HepG2 (cell line): ENCODE measurements around the gene YY1. TPM values are rescaled to one million over a fixed set of nuclear protein-coding genes. Genes with fewer than 3 reads are reported as not detected.

Experiments
- AHR ChIP-seq: IDR thresholded peaks from 2 replicates; pipeline ENCODE4 v1.6.1; 2018; ENCODE audit warnings: missing genetic modification reagents, missing compliant biosample characterization
- ATF7-NPFF ChIP-seq: sonication (generic); formaldehyde crosslinking; IDR thresholded peaks from 2 replicates; pipeline ENCODE4 v1.8.1; 2023; ENCODE audit warnings: mild to moderate bottlenecking, low read depth, missing genetic modification reagents, moderate library complexity
- HNRNPL ChIP-seq: fragments of 200-400 bp; formaldehyde crosslinking; IDR thresholded peaks from 2 replicates; pipeline ENCODE4 v1.6.1; 2017; ENCODE audit warnings: mild to moderate bottlenecking, low read depth, low read length
- KLF12 ChIP-seq: sonication (generic); formaldehyde crosslinking; IDR thresholded peaks from 2 replicates; pipeline ENCODE4 v1.4.0; 2020; ENCODE audit warnings: missing genetic modification reagents, borderline replicate concordance
- TBL1XR1 ChIP-seq: fragments of 150-350 bp; IDR thresholded peaks from 2 replicates; pipeline ENCODE4 v1.6.1; 2014; ENCODE audit warnings: borderline replicate concordance, low read length; ENCODE audit not compliant: partially characterized antibody
- THAP11 ChIP-seq: IDR thresholded peaks from 2 replicates; pipeline ENCODE4 v1.6.1; 2016; ENCODE audit warnings: missing biosample characterization, missing genetic modification reagents
- ZBTB1 ChIP-seq: sonication (generic); formaldehyde crosslinking; IDR thresholded peaks from 2 replicates; pipeline ENCODE4 v1.4.0; 2020; ENCODE audit warnings: missing genetic modification reagents, borderline replicate concordance
- ZBTB3 ChIP-seq: sonication (generic); formaldehyde crosslinking; IDR thresholded peaks from 2 replicates; pipeline ENCODE4 v1.4.0; 2020; ENCODE audit warnings: low read depth, mild to moderate bottlenecking, moderate library complexity, missing genetic modification reagents, borderline replicate concordance
- ZMYM2 ChIP-seq: sonication (generic); formaldehyde crosslinking; IDR thresholded peaks from 2 replicates; pipeline ENCODE4 v1.8.0; 2022; ENCODE audit warnings: mild to moderate bottlenecking, missing genetic modification reagents
- ZNF552 ChIP-seq: sonication (generic); formaldehyde crosslinking; IDR thresholded peaks from 2 replicates; pipeline ENCODE4 v1.9.0; 2022; ENCODE audit warnings: missing genetic modification reagents, mild to moderate bottlenecking, borderline replicate concordance
- ZNF557 ChIP-seq: sonication (generic); formaldehyde crosslinking; IDR thresholded peaks from 2 replicates; pipeline ENCODE4 v1.4.0; 2020; ENCODE audit warnings: missing genetic modification reagents
- ZNF670 ChIP-seq: sonication (generic); formaldehyde crosslinking; IDR thresholded peaks from 2 replicates; pipeline ENCODE4 v1.8.0; 2022; ENCODE audit warnings: mild to moderate bottlenecking, missing genetic modification reagents, borderline replicate concordance
- ZNF703 ChIP-seq: sonication (generic); formaldehyde crosslinking; IDR thresholded peaks from 2 replicates; pipeline ENCODE4 v1.5.1; 2020; ENCODE audit warnings: missing genetic modification reagents, mild to moderate bottlenecking, moderate library complexity, borderline replicate concordance
- polyA plus RNA-seq, 8 experiments: library from polyadenylated mRNA; depleted of rRNA in 3 of 8; stranded (reverse) in 7 of 8; unstranded in 1 of 8; fragments of >200 nt; fragmentation: Illumina TruSeq in 4 of 8; extraction: Trizol in 4 of 8; gene quantifications; 2 replicates each; pipeline versions ENCODE4 v1.2.1 to v1.2.3, GENCODE V29; 2011 to 2016; ENCODE audit warnings: low read depth in 4 of 8, missing spikeins in 1 of 8, mixed read lengths in 1 of 8; ENCODE audit not compliant: insufficient read depth in 1 of 8
- total RNA-seq, 5 experiments: library from RNA; depleted of rRNA; stranded (reverse); fragments of >200 nt; fragmentation: Illumina TruSeq; extraction: Trizol; gene quantifications; 2 replicates each; pipeline ENCODE4 v1.2.3, GENCODE V29; 2016; ENCODE audit warnings: low read depth in 1 of 5
- TF ChIP-seq, protein P1 (sequence below): sonication (generic); formaldehyde crosslinking; IDR thresholded peaks from 2 replicates; pipeline ENCODE4 v1.8.0; 2022; ENCODE audit warnings: mild to moderate bottlenecking, missing genetic modification reagents, moderate library complexity
- TF ChIP-seq, protein P2 (sequence below): sonication (generic); formaldehyde crosslinking; IDR thresholded peaks from 2 replicates; pipeline ENCODE4 v1.8.0; 2023; ENCODE audit warnings: mild to moderate bottlenecking, missing genetic modification reagents
- TF ChIP-seq, protein P3 (sequence below): sonication (generic); formaldehyde crosslinking; IDR thresholded peaks from 2 replicates; pipeline ENCODE4 v1.4.0; 2020; ENCODE audit warnings: missing genetic modification reagents
- TF ChIP-seq, protein P4 (sequence below): sonication (generic); formaldehyde crosslinking; IDR thresholded peaks from 2 replicates; pipeline ENCODE4 v1.4.0; 2020; ENCODE audit warnings: missing genetic modification reagents, borderline replicate concordance
- TF ChIP-seq, protein P5 (sequence below): sonication (generic); formaldehyde crosslinking; IDR thresholded peaks from 2 replicates; pipeline ENCODE4 v1.9.0; 2022; ENCODE audit warnings: missing genetic modification reagents, mild to moderate bottlenecking, borderline replicate concordance

Gene YY1
- total and polyA plus RNA-seq, 2 of the 13 experiments (the other 11 are each of a cell fraction or from before 2014, with no cell fraction given): 29.4 to 68.1 TPM

DNA sequence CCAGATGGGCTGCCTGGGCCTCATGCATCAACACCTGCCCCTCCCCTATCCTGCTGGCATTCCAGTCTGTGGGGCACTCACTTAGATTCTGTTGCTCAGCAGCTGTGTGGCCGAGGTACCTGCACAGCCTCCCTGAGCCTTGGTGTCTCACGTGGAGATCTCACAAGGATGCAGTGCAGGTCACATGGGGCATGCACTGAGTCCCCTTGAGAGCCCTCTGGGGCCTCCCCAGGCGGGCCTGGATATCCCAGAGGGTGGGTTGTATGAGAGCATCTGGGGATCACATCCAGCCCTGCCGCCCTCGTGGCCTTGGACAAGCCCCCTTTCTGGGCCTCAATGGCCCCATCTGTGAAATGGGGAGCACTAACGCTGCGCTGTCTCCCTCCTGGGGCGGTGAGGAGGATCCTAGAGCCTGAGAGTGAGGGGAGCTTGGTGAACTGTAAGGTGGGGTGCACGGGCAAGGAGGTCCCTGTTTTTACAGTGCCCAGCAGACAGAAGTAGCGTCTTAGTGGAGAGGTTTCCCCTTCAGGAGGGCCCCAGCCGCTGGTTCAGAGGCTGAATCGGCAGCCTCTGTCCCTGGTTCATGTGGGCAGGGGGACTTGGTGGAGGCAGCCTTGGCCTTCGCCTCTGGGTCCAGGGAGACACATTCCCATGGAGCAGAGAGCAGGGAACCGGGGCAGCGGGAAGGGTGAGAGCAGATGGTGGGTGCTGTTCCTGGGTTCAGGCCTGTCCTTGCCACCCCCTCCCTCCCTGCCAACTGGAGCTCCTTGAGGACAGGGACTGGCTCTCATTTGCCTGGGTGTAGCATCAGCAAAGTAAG, 83.4 kb downstream of the YY1 start (continued):
- TF ChIP-seq THAP11 (no peak), KLF12 (CRISPR knock-in tag) (no peak), ZNF557 (CRISPR knock-in tag) (no peak), ZNF703 (CRISPR knock-in tag) (no peak), AHR (CRISPR knock-in tag) (no peak), ATF7-NPFF (CRISPR knock-in tag) (no peak), TBL1XR1 (no peak), ZBTB1 (CRISPR knock-in tag) (no peak), ZMYM2 (CRISPR knock-in tag) (peak; percentile 54; the same call in 1 of the 2 replicates), ZNF552 (CRISPR knock-in tag) (no peak), ZNF670 (CRISPR knock-in tag) (no peak), ZBTB3 (CRISPR knock-in tag) (no peak), HNRNPL (0 out of 2 replicates have a peak, but pooled peaks have one; percentile 50)
- TF ChIP-seq, protein P1, sequence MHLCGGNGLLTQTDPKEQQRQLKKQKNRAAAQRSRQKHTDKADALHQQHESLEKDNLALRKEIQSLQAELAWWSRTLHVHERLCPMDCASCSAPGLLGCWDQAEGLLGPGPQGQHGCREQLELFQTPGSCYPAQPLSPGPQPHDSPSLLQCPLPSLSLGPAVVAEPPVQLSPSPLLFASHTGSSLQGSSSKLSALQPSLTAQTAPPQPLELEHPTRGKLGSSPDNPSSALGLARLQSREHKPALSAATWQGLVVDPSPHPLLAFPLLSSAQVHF: no peak
- TF ChIP-seq, protein P2, sequence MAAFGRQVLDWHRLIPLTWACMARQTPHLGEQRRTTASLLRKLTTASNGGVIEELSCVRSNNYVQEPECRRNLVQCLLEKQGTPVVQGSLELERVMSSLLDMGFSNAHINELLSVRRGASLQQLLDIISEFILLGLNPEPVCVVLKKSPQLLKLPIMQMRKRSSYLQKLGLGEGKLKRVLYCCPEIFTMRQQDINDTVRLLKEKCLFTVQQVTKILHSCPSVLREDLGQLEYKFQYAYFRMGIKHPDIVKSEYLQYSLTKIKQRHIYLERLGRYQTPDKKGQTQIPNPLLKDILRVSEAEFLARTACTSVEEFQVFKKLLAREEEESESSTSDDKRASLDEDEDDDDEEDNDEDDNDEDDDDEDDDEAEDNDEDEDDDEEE (CRISPR knock-in tag): no peak
- TF ChIP-seq, protein P3, sequence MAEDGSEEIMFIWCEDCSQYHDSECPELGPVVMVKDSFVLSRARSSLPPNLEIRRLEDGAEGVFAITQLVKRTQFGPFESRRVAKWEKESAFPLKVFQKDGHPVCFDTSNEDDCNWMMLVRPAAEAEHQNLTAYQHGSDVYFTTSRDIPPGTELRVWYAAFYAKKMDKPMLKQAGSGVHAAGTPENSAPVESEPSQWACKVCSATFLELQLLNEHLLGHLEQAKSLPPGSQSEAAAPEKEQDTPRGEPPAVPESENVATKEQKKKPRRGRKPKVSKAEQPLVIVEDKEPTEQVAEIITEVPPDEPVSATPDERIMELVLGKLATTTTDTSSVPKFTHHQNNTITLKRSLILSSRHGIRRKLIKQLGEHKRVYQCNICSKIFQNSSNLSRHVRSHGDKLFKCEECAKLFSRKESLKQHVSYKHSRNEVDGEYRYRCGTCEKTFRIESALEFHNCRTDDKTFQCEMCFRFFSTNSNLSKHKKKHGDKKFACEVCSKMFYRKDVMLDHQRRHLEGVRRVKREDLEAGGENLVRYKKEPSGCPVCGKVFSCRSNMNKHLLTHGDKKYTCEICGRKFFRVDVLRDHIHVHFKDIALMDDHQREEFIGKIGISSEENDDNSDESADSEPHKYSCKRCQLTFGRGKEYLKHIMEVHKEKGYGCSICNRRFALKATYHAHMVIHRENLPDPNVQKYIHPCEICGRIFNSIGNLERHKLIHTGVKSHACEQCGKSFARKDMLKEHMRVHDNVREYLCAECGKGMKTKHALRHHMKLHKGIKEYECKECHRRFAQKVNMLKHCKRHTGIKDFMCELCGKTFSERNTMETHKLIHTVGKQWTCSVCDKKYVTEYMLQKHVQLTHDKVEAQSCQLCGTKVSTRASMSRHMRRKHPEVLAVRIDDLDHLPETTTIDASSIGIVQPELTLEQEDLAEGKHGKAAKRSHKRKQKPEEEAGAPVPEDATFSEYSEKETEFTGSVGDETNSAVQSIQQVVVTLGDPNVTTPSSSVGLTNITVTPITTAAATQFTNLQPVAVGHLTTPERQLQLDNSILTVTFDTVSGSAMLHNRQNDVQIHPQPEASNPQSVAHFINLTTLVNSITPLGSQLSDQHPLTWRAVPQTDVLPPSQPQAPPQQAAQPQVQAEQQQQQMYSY (CRISPR knock-in tag): no peak
- TF ChIP-seq, protein P4, sequence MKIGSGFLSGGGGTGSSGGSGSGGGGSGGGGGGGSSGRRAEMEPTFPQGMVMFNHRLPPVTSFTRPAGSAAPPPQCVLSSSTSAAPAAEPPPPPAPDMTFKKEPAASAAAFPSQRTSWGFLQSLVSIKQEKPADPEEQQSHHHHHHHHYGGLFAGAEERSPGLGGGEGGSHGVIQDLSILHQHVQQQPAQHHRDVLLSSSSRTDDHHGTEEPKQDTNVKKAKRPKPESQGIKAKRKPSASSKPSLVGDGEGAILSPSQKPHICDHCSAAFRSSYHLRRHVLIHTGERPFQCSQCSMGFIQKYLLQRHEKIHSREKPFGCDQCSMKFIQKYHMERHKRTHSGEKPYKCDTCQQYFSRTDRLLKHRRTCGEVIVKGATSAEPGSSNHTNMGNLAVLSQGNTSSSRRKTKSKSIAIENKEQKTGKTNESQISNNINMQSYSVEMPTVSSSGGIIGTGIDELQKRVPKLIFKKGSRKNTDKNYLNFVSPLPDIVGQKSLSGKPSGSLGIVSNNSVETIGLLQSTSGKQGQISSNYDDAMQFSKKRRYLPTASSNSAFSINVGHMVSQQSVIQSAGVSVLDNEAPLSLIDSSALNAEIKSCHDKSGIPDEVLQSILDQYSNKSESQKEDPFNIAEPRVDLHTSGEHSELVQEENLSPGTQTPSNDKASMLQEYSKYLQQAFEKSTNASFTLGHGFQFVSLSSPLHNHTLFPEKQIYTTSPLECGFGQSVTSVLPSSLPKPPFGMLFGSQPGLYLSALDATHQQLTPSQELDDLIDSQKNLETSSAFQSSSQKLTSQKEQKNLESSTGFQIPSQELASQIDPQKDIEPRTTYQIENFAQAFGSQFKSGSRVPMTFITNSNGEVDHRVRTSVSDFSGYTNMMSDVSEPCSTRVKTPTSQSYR (CRISPR knock-in tag): no peak
- TF ChIP-seq, protein P5, sequence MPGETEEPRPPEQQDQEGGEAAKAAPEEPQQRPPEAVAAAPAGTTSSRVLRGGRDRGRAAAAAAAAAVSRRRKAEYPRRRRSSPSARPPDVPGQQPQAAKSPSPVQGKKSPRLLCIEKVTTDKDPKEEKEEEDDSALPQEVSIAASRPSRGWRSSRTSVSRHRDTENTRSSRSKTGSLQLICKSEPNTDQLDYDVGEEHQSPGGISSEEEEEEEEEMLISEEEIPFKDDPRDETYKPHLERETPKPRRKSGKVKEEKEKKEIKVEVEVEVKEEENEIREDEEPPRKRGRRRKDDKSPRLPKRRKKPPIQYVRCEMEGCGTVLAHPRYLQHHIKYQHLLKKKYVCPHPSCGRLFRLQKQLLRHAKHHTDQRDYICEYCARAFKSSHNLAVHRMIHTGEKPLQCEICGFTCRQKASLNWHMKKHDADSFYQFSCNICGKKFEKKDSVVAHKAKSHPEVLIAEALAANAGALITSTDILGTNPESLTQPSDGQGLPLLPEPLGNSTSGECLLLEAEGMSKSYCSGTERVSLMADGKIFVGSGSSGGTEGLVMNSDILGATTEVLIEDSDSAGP (CRISPR knock-in tag): peak; percentile 31; the same call in 1 of the 2 replicates
